ENCODE results near the gene NECTIN1.

NECTIN1 gene

GRCh38 chr11:119664063-119664572, 64.9 kb downstream of the NECTIN1 start:
- Histone ChIP-seq H2AFZ (ENCODE audit: low read depth, low read length, severe bottlenecking) (no peak overlapping the region), H3K9me2 (replicated peaks; ENCODE audit: insufficient read depth, low read length) (no peaks in the 10 kb centered on the region), H3K79me2 (ENCODE audit: insufficient read depth, low read length) (no peaks in the 10 kb centered on the region), H3F3A (ENCODE audit: insufficient read depth) (no peaks in the 10 kb centered on the region), H3K36me3 (ENCODE audit: low read length) (no peaks in the 10 kb centered on the region), H3K27ac (ENCODE audit: low read depth, low read length) (no peak overlapping the region), H3K9ac (ENCODE audit: low read length) (no peak overlapping the region), H3K9me3 (ENCODE audit: insufficient read depth, low read length) (no peaks in the 10 kb centered on the region), H3K4me2 (ENCODE audit: low read depth, low read length, poor library complexity, severe bottlenecking) (no peak overlapping the region), H3K4me3 (ENCODE audit: insufficient read depth, low read length, poor library complexity, severe bottlenecking) (no peak overlapping the region), H3K27me3 (ENCODE audit: low read length) (no peaks in the 10 kb centered on the region), H4K20me1 (ENCODE audit: low read depth, low read length) (no peaks in the 10 kb centered on the region)
- TF ChIP-seq CTCF (IDR thresholded peaks at IDR 0.05; ENCODE audit: insufficient read depth, low read length, poor library complexity, severe bottlenecking) (no peak), EZH2phosphoT487 (conservative IDR thresholded peaks at IDR 0.05; ENCODE audit: low read length) (no peak)

DNA sequence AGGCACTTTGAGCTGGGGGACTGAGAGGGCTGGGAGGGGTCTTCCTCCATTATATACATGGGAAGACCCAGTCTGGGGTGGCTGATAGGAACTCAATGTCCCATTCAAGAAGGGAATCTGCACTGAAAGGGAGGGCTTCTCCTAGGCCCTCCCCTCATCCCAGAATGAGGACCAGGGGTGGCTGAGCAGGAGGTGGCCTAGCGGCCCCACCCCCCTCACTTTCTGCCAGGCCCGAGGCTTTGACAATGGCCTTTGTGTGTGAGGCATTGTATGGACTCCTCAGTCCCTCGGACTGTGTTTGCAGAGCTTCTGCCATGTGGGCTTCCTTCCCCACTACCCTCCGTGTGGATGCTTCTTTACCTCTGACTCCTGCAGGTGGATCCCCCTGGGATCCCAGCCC, 65.7 kb downstream of the NECTIN1 start:
- Histone ChIP-seq H3K9me2 (replicated peaks; ENCODE audit: insufficient read depth, low read length) (no peaks in the 10 kb centered on the region), H3K9ac (ENCODE audit: low read length) (no peak overlapping the region), H3K79me2 (ENCODE audit: insufficient read depth, low read length) (no peaks in the 10 kb centered on the region), H3K36me3 (ENCODE audit: low read length) (no peaks in the 10 kb centered on the region), H3K27ac (ENCODE audit: low read depth, low read length) (no peak overlapping the region), H4K20me1 (ENCODE audit: low read depth, low read length) (no peaks in the 10 kb centered on the region), H3F3A (ENCODE audit: insufficient read depth) (no peaks in the 10 kb centered on the region), H2AFZ (ENCODE audit: low read depth, low read length, severe bottlenecking) (no peak overlapping the region), H3K4me3 (ENCODE audit: insufficient read depth, low read length, poor library complexity, severe bottlenecking) (no peak overlapping the region), H3K4me2 (ENCODE audit: low read depth, low read length, poor library complexity, severe bottlenecking) (no peak overlapping the region), H3K9me3 (ENCODE audit: insufficient read depth, low read length) (no peaks in the 10 kb centered on the region), H3K27me3 (ENCODE audit: low read length) (no peaks in the 10 kb centered on the region)
- TF ChIP-seq EZH2phosphoT487 (conservative IDR thresholded peaks at IDR 0.05; ENCODE audit: low read length) (no peak), CTCF (IDR thresholded peaks at IDR 0.05; ENCODE audit: insufficient read depth, low read length, poor library complexity, severe bottlenecking) (no peak)

DNA sequence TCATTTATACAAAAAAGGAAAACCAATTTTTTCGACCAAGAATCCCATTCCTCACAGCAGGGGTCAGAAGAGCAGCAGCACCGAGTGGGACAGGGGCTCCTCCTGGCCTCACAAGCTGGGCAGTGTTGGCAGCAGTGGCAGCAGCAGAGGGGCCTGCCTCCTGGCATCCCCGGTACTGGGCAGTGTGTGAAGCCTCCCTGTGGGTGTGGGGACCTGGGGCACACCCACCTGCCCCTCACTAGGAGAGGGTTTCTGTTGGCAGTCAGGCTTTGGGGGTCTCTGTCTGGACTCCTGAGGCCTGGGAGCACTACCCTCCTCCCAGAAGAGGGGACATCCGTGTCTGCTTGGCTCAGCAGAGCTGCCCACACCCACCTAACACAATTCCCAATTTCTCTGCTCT, 67.8 kb downstream of the NECTIN1 start:
- Histone ChIP-seq H3K9me2 (replicated peaks; ENCODE audit: insufficient read depth, low read length) (no peaks in the 10 kb centered on the region), H3K4me3 (ENCODE audit: insufficient read depth, low read length, poor library complexity, severe bottlenecking) (no peak overlapping the region), H3K79me2 (ENCODE audit: insufficient read depth, low read length) (no peaks in the 10 kb centered on the region), H3F3A (ENCODE audit: insufficient read depth) (no peaks in the 10 kb centered on the region), H3K36me3 (ENCODE audit: low read length) (no peaks in the 10 kb centered on the region), H3K27ac (ENCODE audit: low read depth, low read length) (no peak overlapping the region), H3K9ac (ENCODE audit: low read length) (no peak overlapping the region), H4K20me1 (ENCODE audit: low read depth, low read length) (no peaks in the 10 kb centered on the region), H2AFZ (ENCODE audit: low read depth, low read length, severe bottlenecking) (no peak overlapping the region), H3K9me3 (ENCODE audit: insufficient read depth, low read length) (no peaks in the 10 kb centered on the region), H3K4me2 (ENCODE audit: low read depth, low read length, poor library complexity, severe bottlenecking) (no peak overlapping the region), H3K27me3 (ENCODE audit: low read length) (no peaks in the 10 kb centered on the region)
- TF ChIP-seq CTCF (IDR thresholded peaks at IDR 0.05; ENCODE audit: insufficient read depth, low read length, poor library complexity, severe bottlenecking) (no peak), EZH2phosphoT487 (conservative IDR thresholded peaks at IDR 0.05; ENCODE audit: low read length) (no peak)
